Peyer's patch (tissue), 4 donors: ENCODE results near the gene PRSS50.
A peak's percentile ranks its signal among the peaks of the same experiment; 100 is the strongest.

Source experiments
- CTCF ChIP-seq, 6 experiments: fragments of 450-650 bp in 4 of 6; fragments of 200-600 bp in 2 of 6; sonication (generic) in 1 of 6; IDR thresholded peaks; one replicate each; pipeline ENCODE4 v1.5.1; 2017 to 2019; ENCODE audit warnings: antibody characterized with exemption in 6 of 6, mild to moderate bottlenecking in 3 of 6, moderate library complexity in 1 of 6
- POLR2A ChIP-seq, 2 donors: fragments of 450-650 bp; IDR thresholded peaks; one replicate each; pipeline ENCODE4 v1.5.1; 2017; ENCODE audit warnings: antibody characterized with exemption in 2 of 2, mild to moderate bottlenecking in 2 of 2, moderate library complexity in 2 of 2

- peak in 1 of 2 donors; percentile 31 for TF ChIP-seq POLR2A (IDR thresholded peaks at IDR 0.05)
- no peak for TF ChIP-seq CTCF (IDR thresholded peaks at IDR 0.05)
Observed at GRCh38 chr3:46690798-46691197, 26.9 kb downstream of the PRSS50 start.
